GM12874 (cell line): Measurements from ENCODE around the gene PRKG1.

Experiments used
- TF ChIP-seq, protein P1 (sequence below): IDR thresholded peaks from 2 replicates; pipeline ENCODE4 v1.5.1; 2011; ENCODE audit warnings: low read depth, mild to moderate bottlenecking, control low read depth, low read length, moderate library complexity; ENCODE audit not compliant: insufficient read depth

The PRKG1 gene

DNA sequence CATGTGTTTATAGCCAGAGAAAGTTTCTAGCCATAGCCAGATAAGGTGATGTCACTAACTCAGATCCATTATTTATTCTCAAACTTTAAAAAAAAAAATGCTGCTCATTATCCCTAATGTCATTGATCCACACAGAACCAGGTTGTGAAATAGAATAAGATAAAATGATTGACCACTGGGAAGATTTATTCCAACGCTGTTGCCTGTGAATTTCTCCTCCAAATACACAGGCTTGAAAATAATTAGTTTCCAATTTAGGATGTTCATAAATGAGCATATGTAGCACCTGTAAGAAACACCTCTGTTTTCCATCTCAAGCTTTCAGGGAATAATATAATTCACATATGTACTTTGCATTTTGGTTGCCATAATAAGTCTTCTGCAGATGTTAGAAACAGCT, 956.7 kb downstream of the PRKG1 start:
- TF ChIP-seq, protein P1, sequence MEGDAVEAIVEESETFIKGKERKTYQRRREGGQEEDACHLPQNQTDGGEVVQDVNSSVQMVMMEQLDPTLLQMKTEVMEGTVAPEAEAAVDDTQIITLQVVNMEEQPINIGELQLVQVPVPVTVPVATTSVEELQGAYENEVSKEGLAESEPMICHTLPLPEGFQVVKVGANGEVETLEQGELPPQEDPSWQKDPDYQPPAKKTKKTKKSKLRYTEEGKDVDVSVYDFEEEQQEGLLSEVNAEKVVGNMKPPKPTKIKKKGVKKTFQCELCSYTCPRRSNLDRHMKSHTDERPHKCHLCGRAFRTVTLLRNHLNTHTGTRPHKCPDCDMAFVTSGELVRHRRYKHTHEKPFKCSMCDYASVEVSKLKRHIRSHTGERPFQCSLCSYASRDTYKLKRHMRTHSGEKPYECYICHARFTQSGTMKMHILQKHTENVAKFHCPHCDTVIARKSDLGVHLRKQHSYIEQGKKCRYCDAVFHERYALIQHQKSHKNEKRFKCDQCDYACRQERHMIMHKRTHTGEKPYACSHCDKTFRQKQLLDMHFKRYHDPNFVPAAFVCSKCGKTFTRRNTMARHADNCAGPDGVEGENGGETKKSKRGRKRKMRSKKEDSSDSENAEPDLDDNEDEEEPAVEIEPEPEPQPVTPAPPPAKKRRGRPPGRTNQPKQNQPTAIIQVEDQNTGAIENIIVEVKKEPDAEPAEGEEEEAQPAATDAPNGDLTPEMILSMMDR, result no peak

DNA sequence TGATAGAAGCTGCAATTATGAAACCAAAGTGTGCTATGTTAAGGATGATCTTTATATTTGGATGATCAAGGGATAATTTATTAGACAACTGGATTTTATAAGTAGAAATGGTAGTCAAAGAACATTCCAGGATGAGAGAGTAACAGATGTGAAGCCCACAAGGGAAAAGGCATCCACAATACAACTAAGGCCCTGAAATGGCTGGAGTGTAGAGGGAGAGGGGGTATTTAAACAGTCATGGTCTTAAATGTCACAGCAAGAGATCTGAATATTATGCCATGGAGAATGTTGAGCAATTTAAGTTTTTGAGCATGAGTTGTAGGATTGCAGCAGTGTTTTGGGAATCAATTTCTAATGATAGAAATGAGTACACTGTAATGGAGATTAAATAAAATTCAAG, 957.5 kb downstream of the PRKG1 start:
- TF ChIP-seq, protein P1, result no peak

DNA sequence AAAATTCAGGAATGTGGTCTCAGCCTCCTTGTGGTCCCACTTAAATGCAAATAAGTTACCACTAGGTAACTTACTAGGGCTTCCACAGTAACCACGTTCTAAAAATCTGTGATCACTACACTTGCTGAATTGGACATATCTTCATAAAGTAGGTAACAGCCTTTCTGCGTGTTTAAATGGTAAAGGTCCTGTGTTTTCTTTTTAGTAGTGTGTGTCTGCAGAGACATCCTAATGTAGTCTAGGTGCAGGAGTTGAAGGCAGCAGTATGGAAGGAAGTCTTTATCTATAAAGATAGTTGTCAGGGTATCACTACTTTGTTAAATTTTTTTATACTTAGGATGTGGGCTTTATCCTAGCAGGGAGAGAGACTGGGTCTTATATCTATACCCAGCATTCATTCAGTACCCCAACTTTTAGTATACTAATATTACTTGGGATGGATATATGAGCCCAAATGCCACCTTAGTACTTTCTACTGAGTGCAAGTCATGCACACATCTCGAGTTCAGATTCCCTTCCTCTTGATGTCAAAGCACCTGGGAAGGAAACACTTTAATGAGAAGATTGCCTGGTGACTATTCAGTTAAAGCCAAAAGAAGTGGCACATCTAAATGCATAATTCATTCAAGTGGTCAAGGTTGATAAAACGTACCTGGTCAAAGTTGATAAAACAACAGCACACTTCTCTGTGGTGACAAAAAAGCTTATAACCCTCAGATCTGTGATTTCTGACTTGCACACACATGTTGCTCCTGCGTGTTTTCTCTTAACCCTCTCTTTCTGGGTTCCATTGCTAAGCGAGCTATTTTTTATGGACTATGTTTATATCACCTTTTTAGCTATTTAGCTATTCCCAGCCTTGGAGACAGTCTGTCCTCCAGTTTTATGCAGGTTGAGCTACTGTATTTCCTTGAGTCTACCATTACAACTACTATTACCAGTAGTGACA, 958.7 kb downstream of the PRKG1 start:
- TF ChIP-seq, protein P1, result no peak

DNA sequence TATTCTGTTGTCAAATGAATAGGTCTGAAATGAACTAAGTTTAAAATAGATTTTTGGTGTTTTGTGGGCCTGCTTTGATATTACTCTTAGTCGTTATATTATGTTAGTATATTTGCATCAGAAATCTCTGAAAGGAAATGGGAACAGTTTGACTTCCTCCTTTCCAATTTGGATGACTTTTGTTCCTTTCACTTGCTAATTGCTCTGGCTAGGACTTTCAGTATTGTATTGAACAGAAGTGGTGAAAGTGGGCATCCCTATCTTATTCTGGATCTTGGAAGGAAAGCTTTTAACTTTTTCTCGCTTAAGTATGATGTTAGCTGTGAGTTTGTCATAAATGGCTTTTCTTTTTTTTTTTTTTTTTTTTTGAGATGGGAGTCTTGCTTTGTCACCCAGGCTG, 966.2 kb downstream of the PRKG1 start:
- TF ChIP-seq, protein P1, result no peak

DNA sequence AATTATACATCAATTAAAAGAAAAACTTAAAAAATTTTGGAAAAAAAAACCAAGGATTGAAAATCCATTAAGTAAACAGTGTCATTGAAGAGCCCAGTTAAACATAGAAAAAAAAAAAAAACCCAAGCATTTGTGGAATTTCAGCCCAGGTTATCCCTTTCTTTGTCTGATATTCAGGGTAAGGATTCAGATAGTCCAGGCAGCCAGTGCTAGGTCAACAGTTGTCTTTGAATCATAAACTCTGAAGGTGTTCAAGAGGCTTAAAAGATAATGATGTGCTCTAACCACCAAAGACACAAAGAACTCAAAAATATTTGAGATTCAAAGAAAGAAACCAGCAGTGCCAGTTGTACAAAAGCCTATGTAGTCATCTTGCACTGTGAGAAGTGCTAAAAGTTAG, 969.5 kb downstream of the PRKG1 start:
- TF ChIP-seq, protein P1, result no peak

DNA sequence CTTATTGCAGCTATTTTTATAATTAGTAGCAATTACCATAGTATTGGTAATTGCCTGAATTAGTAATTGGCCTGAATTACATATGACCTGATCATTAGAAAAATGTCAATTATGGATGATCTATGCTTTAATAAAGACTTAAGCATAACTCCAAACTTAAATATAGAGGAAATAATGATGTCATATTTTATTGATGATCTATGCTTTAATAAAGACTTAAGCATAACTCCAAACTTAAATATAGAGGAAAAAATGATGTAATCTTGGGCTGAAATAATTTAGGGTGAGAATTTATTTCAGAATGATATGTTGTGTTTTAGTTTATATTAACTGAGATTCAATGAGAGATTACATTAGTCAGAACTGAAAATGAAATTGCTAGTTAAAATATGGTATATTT, 973.8 kb downstream of the PRKG1 start:
- TF ChIP-seq, protein P1, result no peak

DNA sequence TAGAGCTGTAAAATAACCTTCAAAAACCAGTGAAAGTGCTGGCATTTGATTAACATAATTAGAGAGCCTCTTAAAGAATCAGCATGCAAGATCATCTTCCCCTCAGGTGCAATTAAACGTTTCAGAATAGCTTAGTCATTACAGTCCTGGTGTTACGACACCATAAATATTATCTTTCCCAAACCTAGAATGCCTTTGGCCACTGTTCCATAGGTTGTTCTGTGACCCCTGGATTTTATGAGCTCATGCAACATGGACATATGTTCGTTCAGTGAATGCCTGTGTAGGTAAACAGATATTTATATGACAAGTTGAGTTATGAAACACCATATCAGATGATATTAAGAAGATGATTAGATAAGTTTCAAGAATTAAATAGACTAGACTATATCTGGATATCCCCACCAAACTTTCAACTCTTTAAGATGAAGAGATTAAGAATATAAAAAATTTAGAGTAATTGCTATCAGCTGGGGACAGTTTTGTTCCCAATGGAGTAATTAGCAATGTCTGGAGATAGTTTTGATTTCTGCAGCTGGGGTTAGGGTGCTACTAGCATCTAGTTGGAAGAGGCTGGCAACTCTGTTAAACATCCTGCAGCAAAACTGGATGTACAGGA, 976.3 kb downstream of the PRKG1 start:
- TF ChIP-seq, protein P1, result no peak
